ENCODE results near the gene DSP.
A peak's percentile ranks its signal among the peaks of the same experiment; 100 is the strongest.

DSP gene

GRCh38 chr6:7532821-7533220 is 8.7 kb upstream of the DSP start:
- TF ChIP-seq Cebpa-rat (IDR thresholded peaks at IDR 0.05), result no peak
- Histone ChIP-seq H3K27ac (no peak overlapping the region), H3K4me1 (no peaks in the 10 kb centered on the region), H3K4me3 (no peak overlapping the region), H3K9ac (no peak overlapping the region), H3K4me2 (no peak overlapping the region), H3K36me3 (no peaks in the 10 kb centered on the region), H3K27me3 (peaks cover 7% of the 10 kb centered on the region; the same call in 1 of the 2 replicates), H3K9me3 (no peaks in the 10 kb centered on the region), H4K20me1 (no peaks in the 10 kb centered on the region)

- Histone ChIP-seq H3K4me2 (no peak overlapping the region), H3K9me3 (no peaks in the 10 kb centered on the region), H3K36me3 (no peaks in the 10 kb centered on the region), H3K9ac (no peak overlapping the region), H4K20me1 (no peaks in the 10 kb centered on the region), H3K27ac (no peak overlapping the region), H3K27me3 (peaks cover 18% of the 10 kb centered on the region), H3K4me3 (no peak overlapping the region), H3K4me1 (no peaks in the 10 kb centered on the region)
- TF ChIP-seq Cebpa-rat (IDR thresholded peaks at IDR 0.05), result no peak
These were observed 7.3 kb upstream of the DSP start for GRCh38 chr6:7534192-7534591.

GRCh38 chr6:7535498-7535897 is 6.0 kb upstream of the DSP start:
- no peak overlapping the region for H3K27ac ChIP-seq
- no peaks in the 10 kb centered on the region for H3K9me3 ChIP-seq

GRCh38 chr6:7537565-7538174 is 3.8 kb upstream of the DSP start:
- H3K4me1 ChIP-seq, result peaks cover 22% of the 10 kb centered on the region
- H3K27ac ChIP-seq, result no peak overlapping the region
- peaks cover 33% of the 10 kb centered on the region for H4K20me1 ChIP-seq
- no peak overlapping the region for H3K4me2 ChIP-seq
- H3K27me3 ChIP-seq, result peaks cover 53% of the 10 kb centered on the region
- H3K4me3 ChIP-seq, result no peak overlapping the region
- H3K9ac ChIP-seq, result no peak overlapping the region
- no peaks in the 10 kb centered on the region for H3K36me3 ChIP-seq
- TF ChIP-seq Cebpa-rat (IDR thresholded peaks at IDR 0.05), result no peak
- no peaks in the 10 kb centered on the region for H3K9me3 ChIP-seq

More at GRCh38 chr6:7535498-7535897, 6.0 kb upstream of the DSP start:
- Histone ChIP-seq H3K4me3 (no peak overlapping the region), H3K9ac (no peak overlapping the region), H4K20me1 (peaks cover 11% of the 10 kb centered on the region; the same call in 1 of the 2 replicates), H3K4me2 (no peak overlapping the region), H3K4me1 (peaks cover under 1% of the 10 kb centered on the region; the same call in 1 of the 2 replicates), H3K36me3 (no peaks in the 10 kb centered on the region), H3K27me3 (peaks cover 31% of the 10 kb centered on the region)
- TF ChIP-seq Cebpa-rat (IDR thresholded peaks at IDR 0.05), result no peak

- TF ChIP-seq Cebpa-rat (IDR thresholded peaks at IDR 0.05), result no peak
- Histone ChIP-seq H3K27ac (no peak overlapping the region), H4K20me1 (peaks cover 41% of the 10 kb centered on the region), H3K9me3 (no peaks in the 10 kb centered on the region), H3K4me1 (peaks cover 23% of the 10 kb centered on the region), H3K36me3 (no peaks in the 10 kb centered on the region), H3K9ac (no peak overlapping the region), H3K4me2 (no peak overlapping the region), H3K4me3 (no peak overlapping the region), H3K27me3 (peaks cover 61% of the 10 kb centered on the region)
These were observed 3.0 kb upstream of the DSP start for GRCh38 chr6:7538484-7538883.

GRCh38 chr6:7540595-7540994 is 876 bp upstream of the DSP start:
- Histone ChIP-seq H3K27ac (no peak overlapping the region), H3K36me3 (no peaks in the 10 kb centered on the region), H4K20me1 (peaks cover 56% of the 10 kb centered on the region), H3K4me2 (no peak overlapping the region), H3K4me3 (no peak overlapping the region), H3K27me3 (peaks cover 82% of the 10 kb centered on the region), H3K9me3 (no peaks in the 10 kb centered on the region), H3K9ac (no peak overlapping the region), H3K4me1 (peaks cover 23% of the 10 kb centered on the region)
- TF ChIP-seq Cebpa-rat (IDR thresholded peaks at IDR 0.05), result no peak

- H3K9ac ChIP-seq, result 0 out of 2 replicates have a peak overlapping the region, but pooled peaks have one; percentile 4
- peaks cover 58% of the 10 kb centered on the region for H4K20me1 ChIP-seq
- TF ChIP-seq Cebpa-rat (IDR thresholded peaks at IDR 0.05), result no peak
- no peaks in the 10 kb centered on the region for H3K36me3 ChIP-seq
- peak overlapping the region; percentile 96 for H3K4me2 ChIP-seq
- no peak overlapping the region for H3K27ac ChIP-seq
- H3K4me1 ChIP-seq, result peaks cover 23% of the 10 kb centered on the region
- H3K9me3 ChIP-seq, result no peaks in the 10 kb centered on the region
- peak overlapping the region; percentile 66 for H3K4me3 ChIP-seq
- peaks cover 96% of the 10 kb centered on the region for H3K27me3 ChIP-seq
These were observed 798 bp downstream of the DSP start for GRCh38 chr6:7542065-7542873.

- Histone ChIP-seq H3K4me3 (peak overlapping the region; percentile 66), H3K4me1 (peaks cover 23% of the 10 kb centered on the region), H3K9me3 (no peaks in the 10 kb centered on the region), H4K20me1 (peaks cover 58% of the 10 kb centered on the region), H3K36me3 (no peaks in the 10 kb centered on the region), H3K4me2 (peak overlapping the region; percentile 96), H3K27me3 (peaks cover 92% of the 10 kb centered on the region), H3K27ac (no peak overlapping the region), H3K9ac (no peak overlapping the region)
- no peak for TF ChIP-seq Cebpa-rat (IDR thresholded peaks at IDR 0.05)
These were observed 1.6 kb downstream of the DSP start for GRCh38 chr6:7542874-7543624.

- no peak for TF ChIP-seq Cebpa-rat (IDR thresholded peaks at IDR 0.05)
- Histone ChIP-seq H3K9ac (no peak overlapping the region), H3K4me1 (peaks cover 23% of the 10 kb centered on the region), H3K4me2 (no peak overlapping the region), H3K9me3 (no peaks in the 10 kb centered on the region), H3K36me3 (no peaks in the 10 kb centered on the region), H3K27ac (no peak overlapping the region), H3K4me3 (no peak overlapping the region), H3K27me3 (peaks cover 83% of the 10 kb centered on the region), H4K20me1 (peaks cover 58% of the 10 kb centered on the region)
These were observed 2.4 kb downstream of the DSP start for GRCh38 chr6:7543789-7544424.

All from BLaER1 (cell line).